Psoas muscle (tissue), 8 donors: Measurements from ENCODE around the gene EXD3. TPM values are rescaled to one million over a fixed set of nuclear protein-coding genes. Genes with fewer than 3 reads are reported as not detected.
A peak's percentile ranks its signal among the peaks of the same experiment; 100 is the strongest.
"Not testable (repeated sequence)": the region's sequence is repeated elsewhere in the genome, so short reads cannot be mapped to it uniquely, and the experiment has no call there.

Experiments used
- ATAC-seq, 4 donors: fragments of 200-7000 bp; cut with Tn5 transposase; one replicate each; pipeline ENCODE4 v1.9.1; 2020; ENCODE audit warnings: moderate library complexity in 3 of 4, mild to moderate bottlenecking in 2 of 4
- DNase-seq, 2 donors: peaks; one replicate each; pipeline ENCODE4 v3.0.0-alpha.2; 2020
- H3K27ac ChIP-seq: fragments of 200-600 bp; one replicate; pipeline ENCODE4 v1.8.0; 2022
- H3K27me3 ChIP-seq, 3 donors: fragments of 200-600 bp in 1 of 3; one replicate each; pipeline versions ENCODE4 v1.6.1 to v1.8.0; 2013 to 2022; ENCODE audit warnings: low read length in 2 of 3, mild to moderate bottlenecking in 2 of 3, moderate library complexity in 1 of 3; ENCODE audit not compliant: insufficient read depth in 3 of 3
- H3K36me3 ChIP-seq, 2 donors: fragments of 200-600 bp in 1 of 2; one replicate each; pipeline versions ENCODE4 v1.6.1 to v1.8.0; 2013 to 2022; ENCODE audit warnings: low read depth in 1 of 2, mild to moderate bottlenecking in 1 of 2, moderate library complexity in 1 of 2; ENCODE audit not compliant: insufficient read depth in 1 of 2
- H3K4me1 ChIP-seq: fragments of 200-600 bp; one replicate; pipeline ENCODE4 v1.8.0; 2022
- H3K4me3 ChIP-seq: fragments of 200-600 bp; one replicate; pipeline ENCODE4 v1.8.0; 2022; ENCODE audit warnings: mild to moderate bottlenecking
- H3K9me3 ChIP-seq: fragments of 200-600 bp; one replicate; pipeline ENCODE4 v1.8.0; 2022
- WGBS, 3 donors: extraction: QIAGEN DNeasy Blood & Tissue Kit; methylation state at CpG; one replicate each; pipeline versions ENCODE4 v1.1.6 to v1.1.7; 2013; 5-methylcytosine and 5-hydroxymethylcytosine counted together
- intact Hi-C, 2 donors: fragments of 100-400 bp; cut with DNase I; formaldehyde crosslinking; loops; one replicate each; pipeline versions ENCODE4 v1.11.0 to v1.14.2; 2022
- long read RNA-seq, 2 donors: library from polyadenylated mRNA; unstranded; transcript quantifications; one replicate each; pipeline ENCODE4 v2.0.0, GENCODE V29; 2021
- polyA plus RNA-seq, 3 donors: library from polyadenylated mRNA; stranded (reverse); fragments of 200-250 nt; gene quantifications; one replicate each; pipeline ENCODE4 v1.2.3, GENCODE V29; 2013
- total RNA-seq, 4 donors: library from RNA; stranded (reverse); fragmentation: NEBNext Ultra II Directional in 2 of 4; extraction: Animal tissue kit (Norgen Biotek cat#: 25700) in 2 of 4; gene quantifications; one replicate each; pipeline versions ENCODE4 v1.2.1 to v1.2.4, GENCODE V29; 2021 to 2023
- TF ChIP-seq, protein P1 (sequence below): fragments of 200-600 bp; IDR thresholded peaks from one replicate; pipeline ENCODE4 v1.8.0; 2022; ENCODE audit warnings: antibody characterized with exemption
- donor health status: healthy with polysubstance abuse.
- donor health status: DM: no; HTN: no; CAD: no; lungs with moderate emphysema.
- donor health status: Bipolar disorder and iron deficiency.
- donor health status: healthy.
- donor health status: DM: yes; HTN: yes; CAD: no.
- donor health status: DM: no; HTN: no; CAD: no.
- donor health status: DM: no; HTN: no; CAD: no.
- donor health status: DM: yes; HTN: yes; CAD: no.

EXD3 gene, protein sequence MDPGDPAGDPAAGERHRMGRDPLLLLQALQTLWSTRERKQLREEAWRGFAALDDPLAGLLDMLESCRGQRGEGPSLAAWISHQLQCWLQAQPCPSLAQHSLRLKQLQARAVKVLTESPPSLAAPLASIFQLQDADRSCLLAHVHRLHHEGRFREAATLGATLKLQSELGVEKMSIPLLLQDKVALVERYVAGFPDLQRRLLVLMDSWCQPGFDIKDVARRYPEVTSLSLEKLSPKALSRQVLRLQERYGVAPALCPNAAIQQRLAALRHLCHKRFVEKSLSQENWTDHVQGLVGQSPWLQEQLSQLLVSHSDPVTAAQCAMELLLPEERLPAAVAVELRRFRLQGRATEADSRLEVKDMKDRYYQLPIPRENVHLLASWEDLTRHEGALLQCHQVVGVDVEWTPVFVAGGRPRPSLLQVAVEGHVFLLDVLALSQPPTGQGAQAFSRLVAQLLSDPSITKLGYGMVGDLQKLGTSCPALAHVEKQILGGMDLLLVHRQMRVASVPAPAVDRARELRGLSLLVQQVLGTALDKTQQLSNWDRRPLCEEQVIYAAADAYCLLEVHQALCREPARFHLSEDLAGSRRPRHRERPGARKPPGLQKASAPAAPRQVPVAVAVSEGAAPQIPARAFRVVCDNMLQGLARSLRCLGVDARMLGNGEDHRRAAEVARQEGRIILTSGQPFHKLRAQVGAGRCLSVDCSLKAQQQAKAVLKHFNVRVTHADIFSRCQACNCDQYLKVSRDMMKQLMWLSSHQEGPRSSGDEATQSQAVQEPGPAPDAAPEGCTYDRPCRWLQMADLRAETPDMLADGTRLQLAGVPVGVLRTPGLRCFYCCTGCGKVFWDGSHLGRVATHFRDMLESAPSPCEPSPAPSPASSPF
- 10 to 100 TPM in 2 of 4 donors, 1 to 10 TPM in 2; 6.7 to 11.2 (median 9.7) TPM for total RNA-seq
- 1 to 10 TPM; 5.7 to 9.9 (median 7.2) TPM for polyA plus RNA-seq
- long read RNA-seq, donor 1, partial matches to known transcripts = 4 of 19 reads
- long read RNA-seq, donor 1, other reads (novel, unspliced or antisense) = 13 of 19 reads
- long read RNA-seq, donor 2, partial matches to known transcripts = 4 of 36 reads
- long read RNA-seq, donor 2, other reads (novel, unspliced or antisense) = 25 of 36 reads

DNA sequence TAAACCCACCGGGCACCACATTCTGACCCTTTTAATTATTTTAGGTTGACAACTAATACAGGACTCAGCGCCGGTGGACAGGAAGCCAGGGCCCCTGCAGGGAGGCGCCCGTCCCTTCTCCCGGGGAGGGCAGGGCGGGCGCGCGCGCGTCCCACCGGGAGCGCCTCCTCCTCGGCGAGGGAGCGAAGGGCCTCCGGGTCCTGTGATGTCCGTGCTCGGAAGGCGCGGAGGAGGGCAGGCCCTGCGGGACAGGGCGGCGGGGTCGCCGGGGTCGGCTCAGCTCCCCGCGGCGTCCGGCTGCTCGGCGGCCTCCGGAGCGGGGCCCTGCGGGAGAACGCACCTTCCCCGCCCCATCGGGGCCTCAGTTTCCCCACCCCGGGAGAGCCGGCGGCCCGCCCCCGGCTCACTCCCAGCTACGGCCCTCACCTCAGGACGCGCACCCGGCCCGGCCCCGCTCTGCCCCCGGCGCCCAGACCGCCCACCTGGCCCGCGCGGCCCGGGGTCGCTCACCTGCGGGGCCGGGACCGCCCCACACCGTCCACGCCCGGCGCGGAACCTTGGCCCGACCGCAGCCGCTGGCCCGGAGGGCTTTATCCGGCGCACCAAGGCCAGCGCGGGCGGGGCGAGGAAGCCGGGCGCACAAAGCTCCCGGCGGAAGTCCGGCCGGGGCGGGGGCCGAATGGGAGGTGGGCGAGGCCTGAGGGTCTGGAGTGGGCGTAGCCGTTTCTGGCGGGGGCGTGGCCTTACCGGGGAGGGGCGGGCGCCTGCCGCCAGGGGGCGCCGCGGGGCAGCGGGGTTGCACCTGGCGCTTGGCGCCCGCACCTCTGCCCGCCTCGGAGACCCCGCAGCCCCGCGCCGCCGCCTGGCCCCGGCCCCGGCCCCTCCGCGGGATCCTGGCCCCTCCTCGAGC is at the start of gene EXD3, which contains the start of gene NOXA1:
Gene EXD3, minus strand, starts transcription at position 559 of the 910 bp plus-strand sequence. CDS start 27,805 bp downstream, outside the sequence.
Gene NOXA1, plus strand, starts transcription at position 790 of the 910 bp plus-strand sequence. CDS start 137 bp downstream, outside the sequence.
- peak; percentile 92 to 97 (median 96) for ATAC-seq
- TF ChIP-seq, protein P1, sequence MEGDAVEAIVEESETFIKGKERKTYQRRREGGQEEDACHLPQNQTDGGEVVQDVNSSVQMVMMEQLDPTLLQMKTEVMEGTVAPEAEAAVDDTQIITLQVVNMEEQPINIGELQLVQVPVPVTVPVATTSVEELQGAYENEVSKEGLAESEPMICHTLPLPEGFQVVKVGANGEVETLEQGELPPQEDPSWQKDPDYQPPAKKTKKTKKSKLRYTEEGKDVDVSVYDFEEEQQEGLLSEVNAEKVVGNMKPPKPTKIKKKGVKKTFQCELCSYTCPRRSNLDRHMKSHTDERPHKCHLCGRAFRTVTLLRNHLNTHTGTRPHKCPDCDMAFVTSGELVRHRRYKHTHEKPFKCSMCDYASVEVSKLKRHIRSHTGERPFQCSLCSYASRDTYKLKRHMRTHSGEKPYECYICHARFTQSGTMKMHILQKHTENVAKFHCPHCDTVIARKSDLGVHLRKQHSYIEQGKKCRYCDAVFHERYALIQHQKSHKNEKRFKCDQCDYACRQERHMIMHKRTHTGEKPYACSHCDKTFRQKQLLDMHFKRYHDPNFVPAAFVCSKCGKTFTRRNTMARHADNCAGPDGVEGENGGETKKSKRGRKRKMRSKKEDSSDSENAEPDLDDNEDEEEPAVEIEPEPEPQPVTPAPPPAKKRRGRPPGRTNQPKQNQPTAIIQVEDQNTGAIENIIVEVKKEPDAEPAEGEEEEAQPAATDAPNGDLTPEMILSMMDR = peak; percentile 72
- intact Hi-C loops = loop anchor here in 1 of 2 donors (5.0 kb wide), 1 partner anchor 99 kb away; no protein-coding TSS in a partner anchor

DNA sequence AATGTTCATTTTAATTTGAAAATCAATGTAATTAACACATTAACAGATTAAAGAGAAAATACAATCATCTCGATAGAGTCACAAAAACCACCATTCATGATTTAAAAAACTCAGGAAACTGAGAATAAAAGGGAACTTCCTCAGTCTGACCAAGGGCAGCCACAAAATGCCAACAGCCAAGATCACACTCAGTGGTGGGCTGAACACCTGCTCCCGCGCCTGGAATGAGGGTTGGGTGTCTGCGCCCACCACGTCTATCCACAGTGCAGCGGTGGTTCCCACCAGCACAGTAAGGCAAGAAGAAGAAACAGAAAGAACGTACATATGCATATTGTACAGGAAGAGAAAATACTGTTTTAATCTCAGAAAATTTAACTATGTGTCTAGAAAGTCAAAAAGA is 47.8 kb upstream of the EXD3 start:
- ATAC-seq = no peak
- H3K4me1 ChIP-seq = no peaks in the 10 kb centered on the region
- H3K27ac ChIP-seq = no peak overlapping the region
- intact Hi-C loops = no loop called here
- peaks cover 0 to 9% of the 10 kb centered on the region in 2 donors for H3K36me3 ChIP-seq
- DNase-seq = no peak
- no peak overlapping the region for H3K4me3 ChIP-seq
- TF ChIP-seq, protein P1 = no peak
- 72 to 84% (median 76%) methylated on average over 7 of the region's 7 CpGs for WGBS, 3 donors
- H3K9me3 ChIP-seq = peaks cover 9% of the 10 kb centered on the region
- no peaks in the 10 kb centered on the region for H3K27me3 ChIP-seq

More for the DNA sequence above, at the start of gene EXD3, which contains the start of gene NOXA1:
- H3K27me3 ChIP-seq = no peaks in the 10 kb centered on the region
- peak within 1 kb of the TSS; percentile 97 for H3K4me3 ChIP-seq
- H3K27ac ChIP-seq = peak within 1 kb of the TSS; percentile 83
- H3K4me1 ChIP-seq = peaks cover 24% of the 10 kb centered on the region
- no peaks in the 10 kb centered on the region for H3K9me3 ChIP-seq
- H3K36me3 ChIP-seq = peaks cover 0 to 4% of the 10 kb centered on the region in 2 donors
- WGBS, 3 donors = 1 to 2% (median 1%) methylated on average over 39 to 113 of the region's 113 CpGs
- DNase-seq = peak; percentile 94 to 98

DNA sequence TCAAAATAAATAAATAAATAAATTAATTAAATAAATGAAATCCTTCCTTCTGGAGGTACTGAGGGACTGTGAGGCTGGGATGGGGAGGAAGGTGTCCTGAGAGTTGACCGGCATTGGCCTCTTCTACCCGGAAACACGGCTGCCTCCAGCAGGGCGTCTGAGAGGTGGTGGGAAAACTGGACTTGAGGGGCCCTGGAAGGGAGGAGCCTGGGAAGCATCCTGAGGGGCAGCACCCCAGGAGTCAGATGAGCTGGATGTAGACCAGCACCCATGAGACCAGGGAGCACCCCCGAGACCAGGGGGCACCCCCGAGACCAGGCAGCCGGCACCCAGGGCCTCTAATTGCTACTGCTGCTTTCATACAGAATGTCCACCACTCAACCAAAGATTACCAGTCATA is 44.9 kb upstream of the EXD3 start:
- WGBS, 3 donors = 97% methylated on average over 7 of the region's 7 CpGs
- Histone ChIP-seq H3K4me3 (no peak overlapping the region), H3K4me1 (no peaks in the 10 kb centered on the region), H3K27ac (no peak overlapping the region), H3K27me3 (no peaks in the 10 kb centered on the region), H3K9me3 (no peaks in the 10 kb centered on the region), H3K36me3 (peaks cover 0 to 17% of the 10 kb centered on the region in 2 donors)
- intact Hi-C loops = no loop called here
- TF ChIP-seq, protein P1 = no peak
- DNase-seq (peak in 1 of 2 donors; percentile 28), ATAC-seq (no peak)

DNA sequence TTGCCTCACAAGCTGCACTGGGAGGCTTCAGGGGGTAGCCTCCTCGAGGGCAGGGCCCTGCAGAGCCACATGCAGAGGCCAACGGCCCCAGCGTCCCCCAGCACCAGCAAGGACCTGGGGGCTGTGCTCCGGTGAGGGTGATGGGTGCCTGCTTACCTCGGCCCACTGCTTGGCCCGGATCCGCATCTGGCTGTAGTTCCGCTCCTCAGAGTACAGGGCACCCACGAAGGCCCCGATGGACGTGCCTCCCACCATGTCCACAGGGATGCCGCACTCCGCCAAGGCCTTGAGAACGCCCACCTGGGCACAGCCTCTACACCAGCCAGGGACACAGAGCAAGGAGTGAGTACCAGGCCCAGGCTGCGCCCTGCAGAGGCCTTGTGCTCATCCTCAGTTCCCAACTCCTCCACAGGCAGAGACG is 44.2 kb upstream of the EXD3 start:
- ATAC-seq = no peak
- DNase-seq = peak in 1 of 2 donors; percentile 35
- no peaks in the 10 kb centered on the region for H3K27me3 ChIP-seq
- TF ChIP-seq, protein P1 = no peak
- peaks cover 0 to 17% of the 10 kb centered on the region in 2 donors for H3K36me3 ChIP-seq
- no peaks in the 10 kb centered on the region for H3K4me1 ChIP-seq
- intact Hi-C loops = no loop called here
- no peak overlapping the region for H3K27ac ChIP-seq
- no peak overlapping the region for H3K4me3 ChIP-seq
- WGBS, 3 donors = 93 to 96% (median 95%) methylated on average over 16 of the region's 16 CpGs
- H3K9me3 ChIP-seq = no peaks in the 10 kb centered on the region

DNA sequence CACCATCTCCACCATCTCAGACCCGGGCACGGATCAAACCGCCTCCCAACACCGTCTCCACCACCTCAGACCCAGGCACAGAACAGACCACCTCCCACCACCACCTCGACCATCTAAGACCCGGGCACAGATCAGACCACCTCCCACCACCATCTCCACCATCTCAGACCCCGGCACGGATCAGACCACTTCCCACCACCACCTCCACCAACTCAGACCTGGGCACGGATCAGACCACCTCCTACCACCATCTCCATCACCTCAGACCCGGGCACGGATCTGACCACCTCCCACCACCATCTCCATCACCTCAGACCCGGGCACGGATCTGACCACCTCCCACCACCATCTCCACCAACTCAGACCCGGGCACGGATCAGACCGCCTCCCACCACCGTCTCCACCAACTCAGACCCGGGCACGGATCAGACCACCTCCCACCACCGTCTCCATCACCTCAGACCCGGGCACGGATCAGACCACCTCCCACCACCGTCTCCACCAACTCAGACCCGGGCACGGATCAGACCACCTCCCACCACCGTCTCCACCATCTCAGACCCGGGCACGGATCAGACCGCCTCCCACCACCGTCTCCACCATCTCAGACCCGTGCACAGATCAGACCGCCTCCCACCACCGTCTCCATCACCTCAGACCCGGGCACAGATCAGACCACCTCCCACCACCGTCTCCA is 43.6 kb upstream of the EXD3 start:
- H3K36me3 ChIP-seq = peaks cover 0 to 17% of the 10 kb centered on the region in 2 donors
- H3K4me1 ChIP-seq, H3K27ac ChIP-seq, H3K9me3 ChIP-seq, ATAC-seq, H3K4me3 ChIP-seq, intact Hi-C loops, H3K27me3 ChIP-seq: not testable (repeated sequence)
- peak in 1 of 2 donors; percentile 28 for DNase-seq
- 89 to 93% (median 91%) methylated on average over 35 of the region's 35 CpGs for WGBS, 3 donors
